SJSA1 (cell line): ENCODE results near the gene TMEM187. TPM values are rescaled to one million over a fixed set of nuclear protein-coding genes. Genes with fewer than 3 reads are reported as not detected.
"Not testable (repeated sequence)": the region's sequence is repeated elsewhere in the genome, so short reads cannot be mapped to it uniquely, and the experiment has no call there.

Source experiments
- DNase-seq, 2 experiments: peaks; one replicate each; pipeline ENCODE4 v3.0.0-alpha.2; 2015 to 2020; ENCODE audit warnings: low spot score in 2 of 2, low read depth in 1 of 2
- H3K27ac ChIP-seq: fragments of 250-450 bp; sonication (Bioruptor Pico); 2 replicates; pipeline ENCODE4 v1.5.1; 2020; ENCODE audit warnings: mild to moderate bottlenecking, moderate library complexity
- H3K27me3 ChIP-seq: fragments of 250-450 bp; sonication (Bioruptor Pico); replicated peaks from 2 replicates; pipeline ENCODE4 v1.5.1; 2020; ENCODE audit warnings: mild to moderate bottlenecking, moderate library complexity
- H3K36me3 ChIP-seq: fragments of 250-450 bp; sonication (Bioruptor Pico); 2 replicates; pipeline ENCODE4 v1.5.1; 2020; ENCODE audit warnings: mild to moderate bottlenecking
- H3K4me1 ChIP-seq: fragments of 250-450 bp; sonication (Bioruptor Pico); replicated peaks from 2 replicates; pipeline ENCODE4 v1.6.1; 2021; ENCODE audit warnings: mild to moderate bottlenecking
- H3K4me3 ChIP-seq: fragments of 250-450 bp; sonication (Bioruptor Pico); 2 replicates; pipeline ENCODE4 v1.5.1; 2020; ENCODE audit warnings: mild to moderate bottlenecking
- H3K9me3 ChIP-seq: fragments of 250-450 bp; sonication (Bioruptor Pico); replicated peaks from 2 replicates; pipeline ENCODE4 v1.5.1; 2020; ENCODE audit warnings: mild to moderate bottlenecking
- total RNA-seq: library from RNA; depleted of rRNA; stranded (reverse); fragments of >200 nt; shearing (Covaris generic); gene quantifications from 2 replicates; pipeline ENCODE4 v1.2.3, GENCODE V29; 2014

The TMEM187 gene
- total RNA-seq, 1 experiment from 2014 or later: 1.1 TPM

- H3K4me3 ChIP-seq, H3K27me3 ChIP-seq, H3K27ac ChIP-seq, DNase-seq, H3K4me1 ChIP-seq, H3K36me3 ChIP-seq, H3K9me3 ChIP-seq: not testable (repeated sequence)
Measured at GRCh38 chrX:153980394-153980793, 7.8 kb downstream of the TMEM187 start.

- no peak overlapping the region for H3K4me3 ChIP-seq
- no peaks in the 10 kb centered on the region for H3K36me3 ChIP-seq
- DNase-seq: no peak
- no peaks in the 10 kb centered on the region for H3K9me3 ChIP-seq
- H3K27ac ChIP-seq: no peak overlapping the region
- H3K27me3 ChIP-seq: no peaks in the 10 kb centered on the region
- peaks cover 7% of the 10 kb centered on the region for H3K4me1 ChIP-seq
Measured at GRCh38 chrX:153981231-153981630, 8.7 kb downstream of the TMEM187 start.

- H3K4me3 ChIP-seq: no peak overlapping the region
- no peak for DNase-seq
- H3K27ac ChIP-seq: no peak overlapping the region
- H3K27me3 ChIP-seq: no peaks in the 10 kb centered on the region
- H3K9me3 ChIP-seq: no peaks in the 10 kb centered on the region
- no peaks in the 10 kb centered on the region for H3K36me3 ChIP-seq
- H3K4me1 ChIP-seq: peaks cover 7% of the 10 kb centered on the region
Measured at GRCh38 chrX:153981771-153982533, 9.4 kb downstream of the TMEM187 start.

- Histone ChIP-seq H3K27me3 (no peaks in the 10 kb centered on the region), H3K36me3 (no peaks in the 10 kb centered on the region), H3K4me1 (peaks cover 7% of the 10 kb centered on the region), H3K4me3 (no peak overlapping the region), H3K9me3 (no peaks in the 10 kb centered on the region), H3K27ac (no peak overlapping the region)
- no peak for DNase-seq
Measured at GRCh38 chrX:153983321-153983801, 10.8 kb downstream of the TMEM187 start.

GRCh38 chrX:153984351-153985178, 12.0 kb downstream of the TMEM187 start:
- no peak for DNase-seq
- H3K9me3 ChIP-seq: no peaks in the 10 kb centered on the region
- no peaks in the 10 kb centered on the region for H3K27me3 ChIP-seq
- peaks cover 7% of the 10 kb centered on the region for H3K4me1 ChIP-seq
- H3K36me3 ChIP-seq: no peaks in the 10 kb centered on the region
- no peak overlapping the region for H3K27ac ChIP-seq
- H3K4me3 ChIP-seq: no peak overlapping the region

GRCh38 chrX:153988493-153988892, 15.9 kb downstream of the TMEM187 start:
- no peaks in the 10 kb centered on the region for H3K36me3 ChIP-seq
- no peak overlapping the region for H3K4me3 ChIP-seq
- no peaks in the 10 kb centered on the region for H3K27me3 ChIP-seq
- peaks cover 7% of the 10 kb centered on the region for H3K4me1 ChIP-seq
- no peak overlapping the region for H3K27ac ChIP-seq
- DNase-seq: no peak
- no peaks in the 10 kb centered on the region for H3K9me3 ChIP-seq

- no peak overlapping the region for H3K4me3 ChIP-seq
- H3K4me1 ChIP-seq: peaks cover 6% of the 10 kb centered on the region
- H3K36me3 ChIP-seq: no peaks in the 10 kb centered on the region
- DNase-seq: no peak
- no peaks in the 10 kb centered on the region for H3K9me3 ChIP-seq
- no peaks in the 10 kb centered on the region for H3K27me3 ChIP-seq
- no peak overlapping the region for H3K27ac ChIP-seq
Measured at GRCh38 chrX:153989973-153990655, 17.6 kb downstream of the TMEM187 start.

GRCh38 chrX:153991013-153991580, 18.5 kb downstream of the TMEM187 start:
- Histone ChIP-seq H3K27ac (no peak overlapping the region), H3K9me3 (no peaks in the 10 kb centered on the region), H3K36me3 (no peaks in the 10 kb centered on the region), H3K27me3 (no peaks in the 10 kb centered on the region), H3K4me3 (no peak overlapping the region), H3K4me1 (no peaks in the 10 kb centered on the region)
- DNase-seq: no peak

GRCh38 chrX:153992180-153992579, 19.6 kb downstream of the TMEM187 start:
- H3K4me3 ChIP-seq: no peak overlapping the region
- no peaks in the 10 kb centered on the region for H3K9me3 ChIP-seq
- H3K36me3 ChIP-seq: no peaks in the 10 kb centered on the region
- H3K4me1 ChIP-seq: no peaks in the 10 kb centered on the region
- no peak overlapping the region for H3K27ac ChIP-seq
- DNase-seq: no peak
- H3K27me3 ChIP-seq: no peaks in the 10 kb centered on the region

GRCh38 chrX:153993079-153993478, 20.5 kb downstream of the TMEM187 start:
- Histone ChIP-seq H3K4me1 (no peaks in the 10 kb centered on the region), H3K36me3 (no peaks in the 10 kb centered on the region), H3K27me3 (no peaks in the 10 kb centered on the region), H3K9me3 (no peaks in the 10 kb centered on the region), H3K4me3 (no peak overlapping the region), H3K27ac (no peak overlapping the region)
- no peak for DNase-seq

- no peak overlapping the region for H3K4me3 ChIP-seq
- H3K4me1 ChIP-seq: no peaks in the 10 kb centered on the region
- H3K27me3 ChIP-seq: no peaks in the 10 kb centered on the region
- DNase-seq: no peak
- H3K27ac ChIP-seq: no peak overlapping the region
- H3K9me3 ChIP-seq: no peaks in the 10 kb centered on the region
- H3K36me3 ChIP-seq: no peaks in the 10 kb centered on the region
Measured at GRCh38 chrX:153993978-153994377, 21.4 kb downstream of the TMEM187 start.

- not testable (repeated sequence) for H3K27me3 ChIP-seq, H3K36me3 ChIP-seq, H3K9me3 ChIP-seq, H3K4me1 ChIP-seq, DNase-seq, H3K4me3 ChIP-seq, H3K27ac ChIP-seq
Measured at GRCh38 chrX:153994398-153994797, 21.8 kb downstream of the TMEM187 start.

GRCh38 chrX:153995504-153995903, 22.9 kb downstream of the TMEM187 start:
- Histone ChIP-seq H3K4me1 (no peaks in the 10 kb centered on the region), H3K4me3 (no peak overlapping the region), H3K27ac (no peak overlapping the region), H3K36me3 (no peaks in the 10 kb centered on the region), H3K27me3 (no peaks in the 10 kb centered on the region), H3K9me3 (no peaks in the 10 kb centered on the region)
- DNase-seq: no peak
